HG02763 (cell line): ENCODE results near the gene LGR6.

Source experiments
- ATAC-seq: cut with Tn5 transposase; IDR thresholded peaks from one replicate; pipeline ENCODE4 v1.9.1; 2021; ENCODE audit warnings: mild to moderate bottlenecking, moderate library complexity; ENCODE audit not compliant: unreplicated experiment

LGR6 gene

GRCh38 chr1:202367271-202367670 is 173.7 kb downstream of the LGR6 start:
- ATAC-seq, result no peak
